HG02678 (cell line): ENCODE measurements around the gene LNX1.

Experiments used
- ATAC-seq: cut with Tn5 transposase; IDR thresholded peaks from one replicate; pipeline ENCODE4 v1.9.1; 2021; ENCODE audit warnings: mild to moderate bottlenecking, moderate library complexity; ENCODE audit not compliant: unreplicated experiment

Gene LNX1

GRCh38 chr4:53502094-53502493 lies 89.2 kb downstream of the LNX1 start:
- ATAC-seq, result no peak

- no peak for ATAC-seq
Measured at GRCh38 chr4:53501561-53501960, 89.7 kb downstream of the LNX1 start.

- no peak for ATAC-seq
Measured at GRCh38 chr4:53500546-53500945, 90.7 kb downstream of the LNX1 start.

GRCh38 chr4:53499791-53500190 lies 91.5 kb downstream of the LNX1 start:
- no peak for ATAC-seq

GRCh38 chr4:53498706-53499105 lies 92.6 kb downstream of the LNX1 start:
- ATAC-seq, result no peak

GRCh38 chr4:53497487-53498244 lies 93.6 kb downstream of the LNX1 start:
- no peak for ATAC-seq

- no peak for ATAC-seq
Measured at GRCh38 chr4:53494851-53495250, 96.4 kb downstream of the LNX1 start.

GRCh38 chr4:53490965-53491622 lies 100.2 kb downstream of the LNX1 start:
- ATAC-seq, result no peak

GRCh38 chr4:53490161-53490956 lies 100.9 kb downstream of the LNX1 start:
- ATAC-seq, result no peak

GRCh38 chr4:53489279-53489889 lies 101.9 kb downstream of the LNX1 start:
- ATAC-seq, result no peak

GRCh38 chr4:53487766-53488165 lies 103.5 kb downstream of the LNX1 start:
- ATAC-seq, result no peak

- ATAC-seq, result no peak
Measured at GRCh38 chr4:53485658-53486040, 105.6 kb downstream of the LNX1 start.

- no peak for ATAC-seq
Measured at GRCh38 chr4:53484911-53485657, 106.2 kb downstream of the LNX1 start.

GRCh38 chr4:53483250-53483649 lies 108.0 kb downstream of the LNX1 start:
- no peak for ATAC-seq

GRCh38 chr4:53481586-53481985 lies 109.7 kb downstream of the LNX1 start:
- ATAC-seq, result no peak

GRCh38 chr4:53480909-53481308 lies 110.4 kb downstream of the LNX1 start:
- ATAC-seq, result no peak

GRCh38 chr4:53479736-53480525 lies 111.4 kb downstream of the LNX1 start:
- ATAC-seq, result no peak

GRCh38 chr4:53478671-53479456 lies 112.4 kb downstream of the LNX1 start:
- ATAC-seq, result no peak

- ATAC-seq, result no peak
Measured at GRCh38 chr4:53477636-53478035, 113.7 kb downstream of the LNX1 start.
